ENCODE data around the gene ZNF276. TPM values are rescaled to one million over a fixed set of nuclear protein-coding genes. Genes with fewer than 3 reads are reported as not detected.
"Not testable (repeated sequence)": the region's sequence is repeated elsewhere in the genome, so short reads cannot be mapped to it uniquely, and the experiment has no call there.

Gene ZNF276
- polyA plus RNA-seq, 1 donor (not counting 4 experiments of a cell fraction or from before 2014, with no cell fraction given): 11.3 TPM

GRCh38 chr16:89782489-89782888 is 61.2 kb downstream of the ZNF276 start:
- peaks cover 10 to 16% of the 10 kb centered on the region in 2 experiments for H3K36me3 ChIP-seq (ENCODE audit: control insufficient read depth in 2 of 2, extremely low read depth in 1 of 2, insufficient read depth in 2 of 2, low read length in 2 of 2)
- no peak for FAIRE-seq
- no peaks in the 10 kb centered on the region for H3K27me3 ChIP-seq (ENCODE audit: control insufficient read depth, extremely low read depth, insufficient read depth, low read length)
- DNase-seq (ENCODE audit: low read depth, low spot score): no peak
- no peak overlapping the region for H2AFZ ChIP-seq (ENCODE audit: control insufficient read depth, low read length)
- H3K4me2 ChIP-seq (ENCODE audit: control insufficient read depth, extremely low read depth, insufficient read depth, low read depth, low read length): no peak overlapping the region
- no peaks in the 10 kb centered on the region for H3K9me1 ChIP-seq (ENCODE audit: control insufficient read depth, extremely low read depth, insufficient read depth, low read length)
- no peaks in the 10 kb centered on the region for H3K79me2 ChIP-seq (ENCODE audit: control insufficient read depth, insufficient read depth, low read length)
- dilution Hi-C loops (cut with MboI; ENCODE audit: extremely low pct_ligation_motif_present, low sequenced_read_pairs): no loop called here
- no peak overlapping the region for H3K27ac ChIP-seq (ENCODE audit: control insufficient read depth, insufficient read depth, low read length)
- no peaks in the 10 kb centered on the region for H3K4me1 ChIP-seq (ENCODE audit: control insufficient read depth, extremely low read depth, insufficient read depth, low read length)
- H4K20me1 ChIP-seq (ENCODE audit: control insufficient read depth, extremely low read depth, insufficient read depth, low read length): no peaks in the 10 kb centered on the region
- TF ChIP-seq CTCF (optimal IDR thresholded peaks at IDR 0.05 in 1 of 3, IDR thresholded peaks at IDR 0.05 in 1 of 3, conservative IDR thresholded peaks at IDR 0.05 in 1 of 3; ENCODE audit: extremely low read depth in 1 of 3, insufficient read depth in 2 of 3, low read length in 3 of 3) (no peak), EZH2 (IDR thresholded peaks at IDR 0.05; ENCODE audit: low read length) (no peak)
- no peak overlapping the region for H3K4me3 ChIP-seq (ENCODE audit: control insufficient read depth in 2 of 3, extremely low read depth in 1 of 3, insufficient read depth in 2 of 3, low read depth in 1 of 3, low read length in 3 of 3)
- no peaks in the 10 kb centered on the region for H3K9me3 ChIP-seq (ENCODE audit: control insufficient read depth, low read depth, low read length)
- H3K9ac ChIP-seq (ENCODE audit: control insufficient read depth, extremely low read depth, insufficient read depth, low read length): no peak overlapping the region

GRCh38 chr16:89783952-89784351 is 62.6 kb downstream of the ZNF276 start:
- H3K9me1 ChIP-seq (ENCODE audit: control insufficient read depth, extremely low read depth, insufficient read depth, low read length); H4K20me1 ChIP-seq (ENCODE audit: control insufficient read depth, extremely low read depth, insufficient read depth, low read length); H3K9me3 ChIP-seq (ENCODE audit: control insufficient read depth, low read depth, low read length); H3K27me3 ChIP-seq (ENCODE audit: control insufficient read depth, extremely low read depth, insufficient read depth, low read length); H3K4me3 ChIP-seq (ENCODE audit: control insufficient read depth in 2 of 3, extremely low read depth in 1 of 3, insufficient read depth in 2 of 3, low read depth in 1 of 3, low read length in 3 of 3); H3K9ac ChIP-seq (ENCODE audit: control insufficient read depth, extremely low read depth, insufficient read depth, low read length); dilution Hi-C loops (cut with MboI; ENCODE audit: extremely low pct_ligation_motif_present, low sequenced_read_pairs); H3K27ac ChIP-seq (ENCODE audit: control insufficient read depth, insufficient read depth, low read length); H3K79me2 ChIP-seq (ENCODE audit: control insufficient read depth, insufficient read depth, low read length); H3K4me2 ChIP-seq (ENCODE audit: control insufficient read depth, extremely low read depth, insufficient read depth, low read depth, low read length); H3K4me1 ChIP-seq (ENCODE audit: control insufficient read depth, extremely low read depth, insufficient read depth, low read length); H2AFZ ChIP-seq (ENCODE audit: control insufficient read depth, low read length); DNase-seq (ENCODE audit: low read depth, low spot score); FAIRE-seq: not testable (repeated sequence)
- H3K36me3 ChIP-seq (ENCODE audit: control insufficient read depth in 2 of 2, extremely low read depth in 1 of 2, insufficient read depth in 2 of 2, low read length in 2 of 2): peaks cover 10 to 16% of the 10 kb centered on the region in 2 experiments

GRCh38 chr16:89784406-89784805 is 63.1 kb downstream of the ZNF276 start:
- Histone ChIP-seq H3K36me3 (ENCODE audit: control insufficient read depth in 2 of 2, extremely low read depth in 1 of 2, insufficient read depth in 2 of 2, low read length in 2 of 2) (peaks cover 10 to 14% of the 10 kb centered on the region in 2 experiments), H3K4me1 (ENCODE audit: control insufficient read depth, extremely low read depth, insufficient read depth, low read length) (no peaks in the 10 kb centered on the region), H3K4me2 (ENCODE audit: control insufficient read depth, extremely low read depth, insufficient read depth, low read depth, low read length) (no peak overlapping the region), H4K20me1 (ENCODE audit: control insufficient read depth, extremely low read depth, insufficient read depth, low read length) (no peaks in the 10 kb centered on the region), H3K4me3 (ENCODE audit: control insufficient read depth in 2 of 3, extremely low read depth in 1 of 3, insufficient read depth in 2 of 3, low read depth in 1 of 3, low read length in 3 of 3) (no peak overlapping the region), H3K27ac (ENCODE audit: control insufficient read depth, insufficient read depth, low read length) (no peak overlapping the region), H3K9ac (ENCODE audit: control insufficient read depth, extremely low read depth, insufficient read depth, low read length) (no peak overlapping the region), H3K27me3 (ENCODE audit: control insufficient read depth, extremely low read depth, insufficient read depth, low read length) (no peaks in the 10 kb centered on the region), H2AFZ (ENCODE audit: control insufficient read depth, low read length) (no peak overlapping the region), H3K9me3 (ENCODE audit: control insufficient read depth, low read depth, low read length) (no peaks in the 10 kb centered on the region), H3K9me1 (ENCODE audit: control insufficient read depth, extremely low read depth, insufficient read depth, low read length) (no peaks in the 10 kb centered on the region), H3K79me2 (ENCODE audit: control insufficient read depth, insufficient read depth, low read length) (no peaks in the 10 kb centered on the region)
- no peak for FAIRE-seq
- DNase-seq (ENCODE audit: low read depth, low spot score): no peak
- TF ChIP-seq EZH2 (IDR thresholded peaks at IDR 0.05; ENCODE audit: low read length): no peak
- TF ChIP-seq CTCF (optimal IDR thresholded peaks at IDR 0.05 in 1 of 3, IDR thresholded peaks at IDR 0.05 in 1 of 3, conservative IDR thresholded peaks at IDR 0.05 in 1 of 3; ENCODE audit: extremely low read depth in 1 of 3, insufficient read depth in 2 of 3, low read length in 3 of 3): no peak
- dilution Hi-C loops (cut with MboI; ENCODE audit: extremely low pct_ligation_motif_present, low sequenced_read_pairs): no loop called here
